K562 (cell line): ENCODE data around the gene PLCB3. TPM values are rescaled to one million over a fixed set of nuclear protein-coding genes. Genes with fewer than 3 reads are reported as not detected.

Experiments used
- CBFB ChIP-seq: sonication (generic); formaldehyde crosslinking; IDR thresholded peaks from 2 replicates; pipeline ENCODE4 v1.4.0; 2020; ENCODE audit warnings: mild to moderate bottlenecking, missing genetic modification reagents
- CC2D1A ChIP-seq: fragments of 450-650 bp; IDR thresholded peaks from 2 replicates; pipeline ENCODE4 v1.6.1; 2017; ENCODE audit warnings: mild to moderate bottlenecking
- EGR1 ChIP-seq: fragments of 450-650 bp; conservative IDR thresholded peaks from 2 replicates; pipeline ENCODE4 v1.6.1; 2017; ENCODE audit warnings: mild to moderate bottlenecking
- ELF2 ChIP-seq: fragments of 250-450 bp; sonication (Bioruptor Pico); IDR thresholded peaks from 2 replicates; pipeline ENCODE4 v1.5.0; 2021; ENCODE audit warnings: mild to moderate bottlenecking
- ESRRA ChIP-seq: fragments of 450-650 bp; IDR thresholded peaks from 2 replicates; pipeline ENCODE4 v1.6.1; 2014; ENCODE audit warnings: low read depth, mild to moderate bottlenecking, moderate library complexity, borderline replicate concordance
- HNRNPLL ChIP-seq: fragments of 200-400 bp; formaldehyde crosslinking; IDR thresholded peaks from 2 replicates; pipeline ENCODE4 v1.6.1; 2017; ENCODE audit warnings: low read length, low read depth, mild to moderate bottlenecking; ENCODE audit not compliant: poor library complexity, severe bottlenecking
- IFI16 ChIP-seq: fragments of 250-450 bp; sonication (Bioruptor Pico); IDR thresholded peaks from 2 replicates; pipeline ENCODE4 v2.1.2; 2022; ENCODE audit warnings: mild to moderate bottlenecking, inconsistent platforms
- NR4A1 ChIP-seq, 2 experiments: fragments of 250-450 bp in 1 of 2; fragments of 450-650 bp in 1 of 2; sonication (Bioruptor Pico) in 1 of 2; IDR thresholded peaks; 2 replicates each; pipeline versions ENCODE4 v1.4.0 to v1.6.1; 2016 to 2020; ENCODE audit warnings: mild to moderate bottlenecking in 2 of 2, missing compliant biosample characterization in 1 of 2, missing genetic modification characterization in 1 of 2, moderate library complexity in 1 of 2
- PCBP1 ChIP-seq: fragments of 200-400 bp; formaldehyde crosslinking; IDR thresholded peaks from 2 replicates; pipeline ENCODE4 v1.6.1; 2018; ENCODE audit warnings: mild to moderate bottlenecking, low read depth, low read length; ENCODE audit not compliant: poor library complexity, severe bottlenecking
- RAD51 ChIP-seq: fragments of 450-650 bp; IDR thresholded peaks from 2 replicates; pipeline ENCODE4 v1.7.1; 2016; ENCODE audit warnings: low read depth, mild to moderate bottlenecking, borderline replicate concordance
- RB1 ChIP-seq: fragments of 450-650 bp; IDR thresholded peaks from 2 replicates; pipeline ENCODE4 v1.6.1; 2017; ENCODE audit warnings: low read depth, mild to moderate bottlenecking
- RFX5 ChIP-seq: IDR thresholded peaks from 2 replicates; pipeline ENCODE4 v1.6.1; 2011; ENCODE audit warnings: low read depth, mild to moderate bottlenecking, improper control_type of control experiment, low read length
- TAF15 ChIP-seq: fragments of 200-400 bp; formaldehyde crosslinking; IDR thresholded peaks from 2 replicates; pipeline ENCODE4 v1.6.1; 2017; ENCODE audit warnings: mild to moderate bottlenecking, low read depth, low read length, moderate library complexity
- TCFL5 ChIP-seq: fragments of 250-450 bp; sonication (Bioruptor Pico); conservative IDR thresholded peaks from 2 replicates; pipeline ENCODE4 v1.6.1; 2021; ENCODE audit warnings: mild to moderate bottlenecking, moderate library complexity, matching md5 sums
- ZNF589 ChIP-seq: fragments of 200-800 bp; sonication (Bioruptor generic); IDR thresholded peaks from 2 replicates; pipeline ENCODE4 v1.6.1; 2016; ENCODE audit warnings: low read depth, missing genetic modification characterization, missing compliant biosample characterization
- polyA plus RNA-seq, 8 experiments: library from polyadenylated mRNA; depleted of rRNA in 4 of 8; stranded (reverse) in 5 of 8; unstranded in 3 of 8; fragments of >200 nt; fragmentation: Nextera tagmentation in 2 of 8; fragmentation: Illumina TruSeq in 1 of 8; extraction: Ambion mirVana in 2 of 8; extraction: Trizol in 1 of 8; gene quantifications; 2 replicates each; pipeline versions ENCODE4 v1.2.1 to v1.2.3, GENCODE V29; 2011 to 2014; ENCODE audit warnings: inconsistent platforms in 1 of 8, missing spikeins in 1 of 8
- total RNA-seq, 7 experiments: library from RNA; depleted of rRNA in 6 of 7; stranded (reverse); fragments of >200 nt in 6 of 7; fragmentation: Illumina TruSeq in 2 of 7; extraction: Trizol in 2 of 7; gene quantifications; 2 replicates each; pipeline versions ENCODE4 v1.2.1 to v1.2.3, GENCODE V29; 2011 to 2021; ENCODE audit warnings: low replicate concordance in 1 of 7
- TF ChIP-seq, protein P1 (sequence below): fragments of 450-650 bp; formaldehyde crosslinking; IDR thresholded peaks from 2 replicates; pipeline ENCODE4 v1.4.0; 2020; ENCODE audit warnings: mild to moderate bottlenecking, moderate library complexity
- TF ChIP-seq, protein P2 (sequence below), 2 experiments: fragments of 450-650 bp; IDR thresholded peaks; 2 replicates each; pipeline ENCODE4 v1.6.1; 2016; ENCODE audit warnings: mild to moderate bottlenecking in 2 of 2, borderline replicate concordance in 1 of 2, low read depth in 1 of 2, moderate library complexity in 1 of 2

PLCB3 gene
- total and polyA plus RNA-seq, 9 of the 15 experiments (the other 6 are each of a cell fraction or from before 2014, with no cell fraction given): 0.31 to 44.8 (median 14.6) TPM

DNA sequence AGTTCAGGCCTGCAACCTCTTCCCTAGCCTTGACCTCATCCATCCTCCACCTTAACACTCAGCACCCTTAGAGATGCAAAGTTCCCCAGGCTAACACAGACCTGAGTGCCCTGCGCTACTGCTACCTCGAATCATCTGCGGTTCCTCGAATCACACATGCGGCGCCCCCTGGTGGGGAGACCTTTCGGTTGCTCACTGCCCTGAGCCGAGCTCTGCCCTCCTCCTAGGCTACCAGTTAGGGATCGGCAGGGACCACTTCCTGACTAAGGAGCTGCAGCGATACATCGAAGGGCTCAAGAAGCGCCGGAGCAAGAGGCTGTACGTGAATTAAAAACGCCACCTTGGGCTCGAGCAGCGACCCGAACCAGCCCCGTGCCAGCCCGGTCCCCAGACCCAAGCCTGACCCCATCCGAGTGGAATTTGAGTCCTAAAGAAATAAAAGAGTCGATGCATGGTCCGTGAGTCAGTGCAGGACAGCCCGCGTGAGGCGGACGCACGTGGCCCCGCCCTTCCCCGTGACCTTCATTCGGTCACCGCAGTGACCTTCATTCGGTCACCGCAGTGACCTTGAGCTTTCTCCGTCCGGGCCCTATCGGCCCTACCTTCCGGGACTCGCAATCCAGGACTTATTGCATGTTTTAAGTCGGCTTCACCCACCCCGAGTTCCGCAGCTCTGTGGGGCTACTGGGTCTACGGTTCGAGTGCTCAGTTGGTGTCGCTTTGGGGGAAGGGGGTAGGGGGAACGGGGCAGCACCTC lies 53.2 kb downstream of the PLCB3 start (continued):
- TF ChIP-seq NR4A1 (CRISPR knock-in tag; IDR thresholded peaks at IDR 0.05) (no peak), NR4A1 (tag; IDR thresholded peaks at IDR 0.05) (no peak), ZNF589 (CRISPR knock-in tag) (peak; percentile 51; the same call in 1 of the 2 replicates), CBFB (CRISPR knock-in tag) (peak; percentile 83), EGR1 (no peak), TAF15 (no peak), IFI16 (no peak), HNRNPLL (peak; percentile 50), CC2D1A (no peak; the same call in 1 of the 2 replicates), TCFL5 (CRISPR knock-in tag) (no peak), ESRRA (peak; percentile 100), PCBP1 (no peak), ELF2 (CRISPR knock-in tag) (0 out of 2 replicates have a peak, but pooled peaks have one; percentile 59), RAD51 (peak; percentile 54; the same call in 1 of the 2 replicates), RB1 (peak; percentile 16; the same call in 1 of the 2 replicates), RFX5 (no peak)
- TF ChIP-seq, protein P1, sequence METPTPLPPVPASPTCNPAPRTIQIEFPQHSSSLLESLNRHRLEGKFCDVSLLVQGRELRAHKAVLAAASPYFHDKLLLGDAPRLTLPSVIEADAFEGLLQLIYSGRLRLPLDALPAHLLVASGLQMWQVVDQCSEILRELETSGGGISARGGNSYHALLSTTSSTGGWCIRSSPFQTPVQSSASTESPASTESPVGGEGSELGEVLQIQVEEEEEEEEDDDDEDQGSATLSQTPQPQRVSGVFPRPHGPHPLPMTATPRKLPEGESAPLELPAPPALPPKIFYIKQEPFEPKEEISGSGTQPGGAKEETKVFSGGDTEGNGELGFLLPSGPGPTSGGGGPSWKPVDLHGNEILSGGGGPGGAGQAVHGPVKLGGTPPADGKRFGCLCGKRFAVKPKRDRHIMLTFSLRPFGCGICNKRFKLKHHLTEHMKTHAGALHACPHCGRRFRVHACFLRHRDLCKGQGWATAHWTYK (CRISPR knock-in tag): peak; percentile 9; the same call in 1 of the 2 replicates
- TF ChIP-seq, protein P2, sequence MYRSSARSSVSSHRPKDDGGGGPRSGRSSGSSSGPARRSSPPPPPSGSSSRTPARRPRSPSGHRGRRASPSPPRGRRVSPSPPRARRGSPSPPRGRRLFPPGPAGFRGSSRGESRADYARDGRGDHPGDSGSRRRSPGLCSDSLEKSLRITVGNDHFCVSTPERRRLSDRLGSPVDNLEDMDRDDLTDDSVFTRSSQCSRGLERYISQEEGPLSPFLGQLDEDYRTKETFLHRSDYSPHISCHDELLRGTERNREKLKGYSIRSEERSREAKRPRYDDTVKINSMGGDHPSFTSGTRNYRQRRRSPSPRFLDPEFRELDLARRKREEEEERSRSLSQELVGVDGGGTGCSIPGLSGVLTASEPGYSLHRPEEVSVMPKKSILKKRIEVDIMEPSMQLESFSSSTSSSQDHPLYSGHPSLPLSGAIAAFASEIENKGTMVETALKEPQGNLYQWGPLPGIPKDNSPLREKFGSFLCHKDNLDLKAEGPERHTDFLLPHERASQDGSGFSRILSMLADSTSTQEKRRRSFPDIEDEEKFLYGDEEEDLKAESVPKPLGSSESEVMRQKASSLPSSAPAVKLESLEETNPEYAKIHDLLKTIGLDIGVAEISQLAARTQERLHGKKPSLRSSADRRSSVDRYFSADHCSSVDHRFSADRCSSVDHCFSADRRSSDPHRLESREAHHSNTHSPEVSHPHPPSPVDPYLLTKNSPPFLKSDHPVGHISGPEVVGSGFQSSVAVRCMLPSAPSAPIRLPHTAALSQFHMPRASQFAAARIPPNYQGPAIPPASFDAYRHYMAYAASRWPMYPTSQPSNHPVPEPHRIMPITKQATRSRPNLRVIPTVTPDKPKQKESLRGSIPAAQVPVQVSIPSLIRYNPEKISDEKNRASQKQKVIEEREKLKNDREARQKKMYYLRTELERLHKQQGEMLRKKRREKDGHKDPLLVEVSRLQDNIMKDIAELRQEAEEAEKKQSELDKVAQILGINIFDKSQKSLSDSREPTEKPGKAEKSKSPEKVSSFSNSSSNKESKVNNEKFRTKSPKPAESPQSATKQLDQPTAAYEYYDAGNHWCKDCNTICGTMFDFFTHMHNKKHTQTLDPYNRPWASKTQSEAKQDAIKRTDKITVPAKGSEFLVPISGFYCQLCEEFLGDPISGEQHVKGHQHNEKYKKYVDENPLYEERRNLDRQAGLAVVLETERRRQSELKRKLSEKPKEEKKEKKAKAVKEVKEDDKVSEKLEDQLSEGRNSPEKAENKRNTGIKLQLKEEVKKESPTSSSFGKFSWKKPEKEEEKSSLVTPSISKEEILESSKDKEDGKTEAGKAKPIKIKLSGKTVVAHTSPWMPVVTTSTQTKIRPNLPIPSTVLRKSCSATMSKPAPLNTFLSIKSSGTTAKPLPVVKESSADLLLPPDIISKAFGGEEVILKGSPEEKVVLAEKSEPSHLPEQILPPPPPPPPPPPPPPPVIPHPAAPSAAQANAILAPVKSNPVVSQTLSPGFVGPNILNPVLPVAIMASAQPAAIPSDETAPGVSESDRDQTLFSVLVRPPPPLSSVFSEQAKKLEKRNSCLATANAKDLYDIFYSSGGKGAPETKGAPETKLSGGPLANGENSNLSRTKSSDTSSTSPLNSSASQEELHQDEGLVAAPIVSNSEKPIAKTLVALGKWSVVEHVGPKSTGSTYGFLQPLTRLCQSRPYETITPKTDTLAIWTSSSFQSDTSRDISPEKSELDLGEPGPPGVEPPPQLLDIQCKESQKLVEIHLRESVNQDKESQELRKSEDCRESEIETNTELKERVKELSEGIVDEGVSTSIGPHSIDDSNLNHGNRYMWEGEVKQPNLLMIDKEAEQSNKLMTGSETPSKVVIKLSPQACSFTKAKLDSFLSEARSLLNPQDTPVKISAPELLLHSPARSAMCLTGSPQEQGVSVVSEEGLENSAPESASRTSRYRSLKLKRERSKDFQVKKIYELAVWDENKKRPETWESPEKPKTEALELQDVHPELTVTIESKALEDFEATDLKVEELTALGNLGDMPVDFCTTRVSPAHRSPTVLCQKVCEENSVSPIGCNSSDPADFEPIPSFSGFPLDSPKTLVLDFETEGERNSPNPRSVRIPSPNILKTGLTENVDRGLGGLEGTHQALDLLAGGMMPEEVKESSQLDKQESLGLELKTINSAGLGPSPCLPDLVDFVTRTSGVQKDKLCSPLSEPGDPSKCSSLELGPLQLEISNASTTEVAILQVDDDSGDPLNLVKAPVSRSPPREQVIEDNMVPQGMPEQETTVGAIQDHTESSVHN (IDR thresholded peaks at IDR 0.05; ENCODE audit: borderline replicate concordance in 1 of 2, low read depth in 1 of 2): 0 out of 4 replicates have a peak, but pooled peaks of 1 of the 2 experiments have one; percentile 37
